Osteoblast (primary cell): Measurements from ENCODE around the gene PKIB. TPM values are rescaled to one million over a fixed set of nuclear protein-coding genes. Genes with fewer than 3 reads are reported as not detected.

Experiments
- DNase-seq: peaks from one replicate; pipeline ENCODE4 v3.0.0; 2011; ENCODE audit warnings: low spot score, mixed read lengths; ENCODE audit not compliant: insufficient read length; ENCODE audit errors: missing footprints
- H2AFZ ChIP-seq: 2 replicates; pipeline ENCODE4 v1.6.0; 2011; ENCODE audit warnings: mild to moderate bottlenecking, low read length
- H3K27ac ChIP-seq: 2 replicates; pipeline ENCODE4 v1.5.1; 2011; ENCODE audit warnings: mild to moderate bottlenecking, low read depth, low read length, moderate library complexity
- H3K27me3 ChIP-seq: 2 replicates; pipeline ENCODE4 v1.6.0; 2012; ENCODE audit warnings: mild to moderate bottlenecking, control low read depth, inconsistent platforms, low read length, moderate library complexity; ENCODE audit not compliant: insufficient read depth
- H3K36me3 ChIP-seq: 2 replicates; pipeline ENCODE4 v1.5.1; 2011; ENCODE audit warnings: mild to moderate bottlenecking, low read length, control low read depth, moderate library complexity; ENCODE audit not compliant: insufficient read depth
- H3K4me1 ChIP-seq: 2 replicates; pipeline ENCODE4 v1.5.1; 2011; ENCODE audit warnings: mild to moderate bottlenecking, low read length, control low read depth, moderate library complexity; ENCODE audit not compliant: insufficient read depth
- H3K4me2 ChIP-seq: 2 replicates; pipeline ENCODE4 v1.6.0; 2011; ENCODE audit warnings: mild to moderate bottlenecking, low read length; ENCODE audit not compliant: insufficient read depth
- H3K4me3 ChIP-seq: fragments of 200-600 bp; sonication (generic); 3 replicates; pipeline ENCODE4 v1.5.1; 2012; ENCODE audit warnings: mild to moderate bottlenecking, low read length, inconsistent platforms; ENCODE audit not compliant: insufficient read depth
- H3K79me2 ChIP-seq: 2 replicates; pipeline ENCODE4 v1.6.0; 2012; ENCODE audit warnings: mild to moderate bottlenecking, low read length, control low read depth, inconsistent platforms; ENCODE audit not compliant: insufficient read depth
- H3K9me3 ChIP-seq: 2 replicates; pipeline ENCODE4 v1.5.1; 2011; ENCODE audit warnings: low read depth, low read length, control low read depth
- H4K20me1 ChIP-seq: 2 replicates; pipeline ENCODE4 v1.6.0; 2012; ENCODE audit warnings: mild to moderate bottlenecking, low read length, control low read depth; ENCODE audit not compliant: insufficient read depth
- CTCF ChIP-seq: IDR thresholded peaks from 2 replicates; pipeline ENCODE4 v1.5.1; 2011; ENCODE audit warnings: mild to moderate bottlenecking, low read depth, low read length, moderate library complexity; ENCODE audit errors: extremely low read depth
- total RNA-seq: library from RNA; depleted of rRNA; stranded (reverse); fragments of >200 nt; gene quantifications from 2 replicates; pipeline ENCODE4 v1.2.3, GENCODE V29; 2012

PKIB gene
- total RNA-seq, 1 donor, result 0.72 TPM

- Histone ChIP-seq H3K9me3 (no peaks in the 10 kb centered on the region), H3K4me1 (peaks cover 22% of the 10 kb centered on the region), H3K27ac (no peak overlapping the region), H3K36me3 (no peaks in the 10 kb centered on the region), H3K27me3 (no peaks in the 10 kb centered on the region), H2AFZ (no peak overlapping the region), H4K20me1 (no peaks in the 10 kb centered on the region), H3K4me2 (no peak overlapping the region), H3K79me2 (no peaks in the 10 kb centered on the region), H3K4me3 (no peak overlapping the region)
- no peak for TF ChIP-seq CTCF
- no peak for DNase-seq
These were observed 84.4 kb downstream of the PKIB start for GRCh38 chr6:122694602-122695001.

GRCh38 chr6:122695188-122695587 lies 85.0 kb downstream of the PKIB start:
- TF ChIP-seq CTCF, result no peak
- Histone ChIP-seq H2AFZ (no peak overlapping the region), H3K4me2 (no peak overlapping the region)

GRCh38 chr6:122696079-122696478 lies 85.9 kb downstream of the PKIB start:
- H3K4me2 ChIP-seq, result peak overlapping the region; percentile 42

More at GRCh38 chr6:122695188-122695587, 85.0 kb downstream of the PKIB start:
- DNase-seq, result no peak
- H3K9me3 ChIP-seq, result no peaks in the 10 kb centered on the region
- no peaks in the 10 kb centered on the region for H3K79me2 ChIP-seq
- H3K27me3 ChIP-seq, result no peaks in the 10 kb centered on the region
- no peak overlapping the region for H3K27ac ChIP-seq
- no peak overlapping the region for H3K4me3 ChIP-seq
- H3K4me1 ChIP-seq, result peaks cover 22% of the 10 kb centered on the region
- no peaks in the 10 kb centered on the region for H3K36me3 ChIP-seq
- no peaks in the 10 kb centered on the region for H4K20me1 ChIP-seq

GRCh38 chr6:122696853-122697252 lies 86.6 kb downstream of the PKIB start:
- peak; percentile 37 for DNase-seq
- peak overlapping the region; percentile 42 for H3K4me2 ChIP-seq
- peaks cover 16% of the 10 kb centered on the region for H3K4me1 ChIP-seq
- H3K27ac ChIP-seq, result no peak overlapping the region
- H3K36me3 ChIP-seq, result no peaks in the 10 kb centered on the region
- no peaks in the 10 kb centered on the region for H3K9me3 ChIP-seq
- H4K20me1 ChIP-seq, result no peaks in the 10 kb centered on the region
- TF ChIP-seq CTCF, result no peak
- no peak overlapping the region for H3K4me3 ChIP-seq
- H3K79me2 ChIP-seq, result no peaks in the 10 kb centered on the region
- no peaks in the 10 kb centered on the region for H3K27me3 ChIP-seq
- no peak overlapping the region for H2AFZ ChIP-seq

More at GRCh38 chr6:122696079-122696478, 85.9 kb downstream of the PKIB start:
- Histone ChIP-seq H2AFZ (no peak overlapping the region), H3K9me3 (no peaks in the 10 kb centered on the region), H3K36me3 (no peaks in the 10 kb centered on the region), H3K4me1 (peaks cover 22% of the 10 kb centered on the region), H3K27me3 (no peaks in the 10 kb centered on the region), H3K4me3 (no peak overlapping the region), H4K20me1 (no peaks in the 10 kb centered on the region), H3K79me2 (no peaks in the 10 kb centered on the region), H3K27ac (peak overlapping the region; percentile 67)
- TF ChIP-seq CTCF, result no peak
- no peak for DNase-seq
